H1 (cell line): ENCODE results near the gene TAF8. TPM values are rescaled to one million over a fixed set of nuclear protein-coding genes. Genes with fewer than 3 reads are reported as not detected.

ENCODE experiments used
- EGR1 ChIP-seq: IDR thresholded peaks from 2 replicates; pipeline ENCODE4 v1.6.1; 2011; ENCODE audit warnings: low read depth, low read length, borderline replicate concordance
- SP4 ChIP-seq: IDR thresholded peaks from 2 replicates; pipeline ENCODE4 v1.6.1; 2012; ENCODE audit warnings: low read length, inconsistent platforms
- SRF ChIP-seq: IDR thresholded peaks from 2 replicates; pipeline ENCODE4 v1.6.1; 2011; ENCODE audit warnings: mild to moderate bottlenecking, low read depth, low read length, moderate library complexity
- polyA plus RNA-seq, 7 experiments: library from polyadenylated mRNA; depleted of rRNA in 3 of 7; stranded (reverse) in 5 of 7; unstranded in 2 of 7; fragments of >200 nt in 5 of 7; fragments of 200-250 nt in 2 of 7; gene quantifications; 1 replicate in 5 of 7; 2 replicates in 1 of 7; 4 replicates in 1 of 7; pipeline versions ENCODE4 v1.2.1 to v1.2.3, GENCODE V29; 2011 to 2013; ENCODE audit warnings: missing spikeins in 2 of 7, mixed read lengths in 2 of 7
- total RNA-seq: library from RNA; stranded (reverse); fragmentation: NEBNext Ultra II Directional; extraction: Animal tissue kit (Norgen Biotek cat#: 25700); gene quantifications from 2 replicates; pipeline ENCODE4 v1.2.1, GENCODE V29; 2021
- TF ChIP-seq, protein P1 (sequence below): IDR thresholded peaks from 2 replicates; pipeline ENCODE4 v1.6.1; 2011; ENCODE audit warnings: low read length, improper control_type of control experiment

TAF8 gene
- total and polyA plus RNA-seq, 2 of the 8 experiments (the other 6 are each of a cell fraction or from before 2014, with no cell fraction given), result 32.2 to 34.0 TPM

DNA sequence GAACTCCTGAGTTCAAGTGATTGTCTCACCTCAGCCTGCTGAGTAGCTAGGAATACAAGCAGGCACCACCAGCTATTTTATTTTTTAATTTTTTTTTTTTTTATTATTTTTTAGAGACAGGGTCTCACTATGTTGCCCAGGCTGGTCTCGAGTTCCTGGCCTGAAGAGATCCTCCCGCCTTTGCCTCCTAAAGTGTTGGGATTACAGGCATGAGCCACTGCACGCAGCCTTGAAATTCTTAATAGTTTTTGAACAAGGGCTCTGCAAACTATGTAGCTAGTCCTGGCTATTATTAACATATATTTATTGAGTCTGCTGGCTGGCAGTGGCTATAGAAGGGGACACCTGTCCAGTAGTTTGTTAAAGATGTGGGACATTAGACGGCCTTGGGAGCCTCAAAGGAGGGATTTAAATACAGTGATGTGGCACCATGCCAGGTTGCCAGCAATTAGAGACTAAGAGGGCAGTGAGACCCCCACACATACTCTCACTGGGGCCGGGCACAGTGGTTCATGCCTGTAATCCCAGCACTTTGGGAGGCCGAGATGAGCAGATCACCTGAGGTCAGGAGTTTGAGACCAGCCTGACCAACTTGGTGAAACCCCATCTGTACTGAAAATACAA, 21.1 kb upstream of the TAF8 start (continued):
- TF ChIP-seq, protein P1, sequence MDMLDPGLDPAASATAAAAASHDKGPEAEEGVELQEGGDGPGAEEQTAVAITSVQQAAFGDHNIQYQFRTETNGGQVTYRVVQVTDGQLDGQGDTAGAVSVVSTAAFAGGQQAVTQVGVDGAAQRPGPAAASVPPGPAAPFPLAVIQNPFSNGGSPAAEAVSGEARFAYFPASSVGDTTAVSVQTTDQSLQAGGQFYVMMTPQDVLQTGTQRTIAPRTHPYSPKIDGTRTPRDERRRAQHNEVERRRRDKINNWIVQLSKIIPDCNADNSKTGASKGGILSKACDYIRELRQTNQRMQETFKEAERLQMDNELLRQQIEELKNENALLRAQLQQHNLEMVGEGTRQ, result no peak
- TF ChIP-seq EGR1, result no peak
- TF ChIP-seq SP4, result no peak
- TF ChIP-seq SRF, result no peak
